Transverse colon (tissue), 4 donors: Measurements from ENCODE around the gene DAB2IP. TPM values are rescaled to one million over a fixed set of nuclear protein-coding genes. Genes with fewer than 3 reads are reported as not detected.

Source experiments
- DNase-seq: peaks from one replicate; pipeline ENCODE4 v3.0.0-alpha.2; 2019
- H3K27ac ChIP-seq, 4 donors: fragments of 200-600 bp; sonication (generic); 2 replicates each; pipeline ENCODE4 v1.5.1; 2016 to 2018; ENCODE audit warnings: inconsistent platforms in 4 of 4
- H3K27me3 ChIP-seq: fragments of 200-600 bp; sonication (generic); 2 replicates; pipeline ENCODE4 v1.5.1; 2017; ENCODE audit warnings: inconsistent platforms
- H3K36me3 ChIP-seq, 4 donors: fragments of 200-600 bp; sonication (generic); 2 replicates each; pipeline ENCODE4 v1.5.1; 2017 to 2019; ENCODE audit warnings: inconsistent platforms in 4 of 4
- H3K4me1 ChIP-seq, 4 donors: fragments of 200-600 bp; sonication (generic); 2 replicates each; pipeline ENCODE4 v1.5.1; 2017 to 2020; ENCODE audit warnings: inconsistent platforms in 4 of 4
- H3K4me3 ChIP-seq, 4 donors: fragments of 200-600 bp; sonication (generic); 1 replicate in 1 of 4; 2 replicates in 3 of 4; pipeline versions ENCODE4 v1.5.1 to v1.6.1; 2017 to 2019; ENCODE audit warnings: inconsistent platforms in 4 of 4
- H3K9me3 ChIP-seq, 2 donors: fragments of 200-600 bp; sonication (generic); 2 replicates each; pipeline ENCODE4 v1.5.1; 2017 to 2019; ENCODE audit warnings: inconsistent platforms in 2 of 2
- EP300 ChIP-seq: sonication (generic); formaldehyde crosslinking; IDR thresholded peaks from one replicate; pipeline ENCODE4 v1.6.1; 2017; ENCODE audit warnings: antibody characterized with exemption, low read depth
- POLR2A ChIP-seq: fragments of 450-650 bp; IDR thresholded peaks from one replicate; pipeline ENCODE4 v1.6.1; 2016; ENCODE audit warnings: antibody characterized with exemption, mild to moderate bottlenecking, moderate library complexity
- POLR2AphosphoS5 ChIP-seq, 3 donors: sonication (generic); formaldehyde crosslinking; IDR thresholded peaks; one replicate each; pipeline ENCODE4 v1.6.1; 2016; ENCODE audit warnings: antibody characterized with exemption in 3 of 3
- WGBS, 2 donors: methylation state at CpG; one replicate each; pipeline ENCODE4 v1.1.5; 2018; ENCODE audit warnings: low coverage in 1 of 2; 5-methylcytosine and 5-hydroxymethylcytosine counted together
- in situ Hi-C, 4 donors: fragments of 200-750 bp; cut with MboI; loops; one replicate each; pipeline versions ENCODE4 v1.15.0 to v1.15.1; 2017; ENCODE audit warnings: low sequenced_read_pairs in 3 of 4, low pct_ligation_motif_present in 1 of 4, low pct_unique_long_range_greater_than_20kb in 1 of 4
- intact Hi-C: fragments of 100-400 bp; cut with DNase I; formaldehyde crosslinking; loops from one replicate; pipeline ENCODE4 v1.15.1; 2023; ENCODE audit warnings: low total_unique reads
- total RNA-seq, 4 donors: library from RNA; depleted of rRNA; stranded (reverse); fragments of >200 nt; gene quantifications; one replicate each; pipeline ENCODE4 v1.1.0, GENCODE V29; 2016
- TF ChIP-seq, protein P1 (sequence below), 5 experiments: fragments of 200-600 bp in 3 of 5; fragments of 450-650 bp in 2 of 5; sonication (generic) in 3 of 5; IDR thresholded peaks; 1 replicate in 2 of 5; 2 replicates in 3 of 5; pipeline ENCODE4 v1.5.1; 2016 to 2017; ENCODE audit warnings: antibody characterized with exemption in 5 of 5, inconsistent platforms in 3 of 5, mild to moderate bottlenecking in 2 of 5, moderate library complexity in 1 of 5

DAB2IP gene
- total RNA-seq, 4 donors from 2014 or later = 84.2 to 159 (median 90.7) TPM

DNA sequence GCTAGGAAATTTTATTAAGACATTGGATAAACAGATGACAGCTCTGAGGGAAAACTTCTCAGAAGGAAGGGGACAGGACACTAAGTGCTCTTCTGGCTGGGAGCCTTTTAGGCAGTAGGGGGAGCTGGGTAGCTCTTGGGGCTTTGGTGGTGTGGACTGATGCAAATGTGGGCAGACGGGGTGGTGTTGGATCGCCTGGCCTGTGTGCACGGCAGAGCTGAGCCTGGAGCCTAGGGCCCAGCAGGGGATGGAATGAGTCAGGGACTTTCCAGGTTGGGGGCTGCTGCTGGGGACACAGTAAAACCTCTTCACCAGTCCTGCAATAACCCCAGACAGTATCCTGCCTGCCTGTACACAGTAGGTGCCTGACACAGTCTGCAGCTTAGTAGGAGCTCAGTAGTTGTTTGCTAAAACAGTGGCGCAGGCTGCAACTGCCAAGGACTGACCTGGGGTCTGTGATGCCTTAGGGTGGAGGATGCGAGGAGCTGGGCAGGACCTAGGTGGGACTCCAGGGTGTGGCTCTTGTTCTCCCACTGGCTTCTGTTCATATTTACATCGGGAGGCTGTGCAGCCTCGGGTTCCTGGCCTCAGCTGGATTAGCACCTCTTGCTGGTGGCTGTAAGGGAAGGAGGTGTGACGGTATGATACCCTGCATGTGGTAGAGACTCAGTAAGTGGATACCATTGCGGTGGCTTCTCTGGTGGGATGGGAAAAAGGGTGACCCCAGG lies 83.8 kb downstream of the DAB2IP start:
- H3K27ac ChIP-seq = peak overlapping the region; percentile 91 to 93 (median 92)
- H3K9me3 ChIP-seq = no peaks in the 10 kb centered on the region
- WGBS, 2 donors = 10 to 40% methylated on average over 2 to 9 of the region's 9 CpGs
- H3K36me3 ChIP-seq = no peaks in the 10 kb centered on the region
- TF ChIP-seq, protein P1, sequence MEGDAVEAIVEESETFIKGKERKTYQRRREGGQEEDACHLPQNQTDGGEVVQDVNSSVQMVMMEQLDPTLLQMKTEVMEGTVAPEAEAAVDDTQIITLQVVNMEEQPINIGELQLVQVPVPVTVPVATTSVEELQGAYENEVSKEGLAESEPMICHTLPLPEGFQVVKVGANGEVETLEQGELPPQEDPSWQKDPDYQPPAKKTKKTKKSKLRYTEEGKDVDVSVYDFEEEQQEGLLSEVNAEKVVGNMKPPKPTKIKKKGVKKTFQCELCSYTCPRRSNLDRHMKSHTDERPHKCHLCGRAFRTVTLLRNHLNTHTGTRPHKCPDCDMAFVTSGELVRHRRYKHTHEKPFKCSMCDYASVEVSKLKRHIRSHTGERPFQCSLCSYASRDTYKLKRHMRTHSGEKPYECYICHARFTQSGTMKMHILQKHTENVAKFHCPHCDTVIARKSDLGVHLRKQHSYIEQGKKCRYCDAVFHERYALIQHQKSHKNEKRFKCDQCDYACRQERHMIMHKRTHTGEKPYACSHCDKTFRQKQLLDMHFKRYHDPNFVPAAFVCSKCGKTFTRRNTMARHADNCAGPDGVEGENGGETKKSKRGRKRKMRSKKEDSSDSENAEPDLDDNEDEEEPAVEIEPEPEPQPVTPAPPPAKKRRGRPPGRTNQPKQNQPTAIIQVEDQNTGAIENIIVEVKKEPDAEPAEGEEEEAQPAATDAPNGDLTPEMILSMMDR (IDR thresholded peaks at IDR 0.05) = peak in 4 of 5 experiments; percentile 22 to 35 (median 28)
- no peak for TF ChIP-seq POLR2A
- TF ChIP-seq POLR2AphosphoS5 (IDR thresholded peaks at IDR 0.05) = no peak
- TF ChIP-seq EP300 = no peak
- peak overlapping the region in 2 of 4 donors; percentile 40 to 49 for H3K4me3 ChIP-seq
- in situ Hi-C loops (no loop called here), intact Hi-C loops (no loop called here)
- DNase-seq = peak; percentile 58
- H3K27me3 ChIP-seq = no peaks in the 10 kb centered on the region
- peaks cover 59 to 96% (median 92%) of the 10 kb centered on the region in 4 donors for H3K4me1 ChIP-seq

DNA sequence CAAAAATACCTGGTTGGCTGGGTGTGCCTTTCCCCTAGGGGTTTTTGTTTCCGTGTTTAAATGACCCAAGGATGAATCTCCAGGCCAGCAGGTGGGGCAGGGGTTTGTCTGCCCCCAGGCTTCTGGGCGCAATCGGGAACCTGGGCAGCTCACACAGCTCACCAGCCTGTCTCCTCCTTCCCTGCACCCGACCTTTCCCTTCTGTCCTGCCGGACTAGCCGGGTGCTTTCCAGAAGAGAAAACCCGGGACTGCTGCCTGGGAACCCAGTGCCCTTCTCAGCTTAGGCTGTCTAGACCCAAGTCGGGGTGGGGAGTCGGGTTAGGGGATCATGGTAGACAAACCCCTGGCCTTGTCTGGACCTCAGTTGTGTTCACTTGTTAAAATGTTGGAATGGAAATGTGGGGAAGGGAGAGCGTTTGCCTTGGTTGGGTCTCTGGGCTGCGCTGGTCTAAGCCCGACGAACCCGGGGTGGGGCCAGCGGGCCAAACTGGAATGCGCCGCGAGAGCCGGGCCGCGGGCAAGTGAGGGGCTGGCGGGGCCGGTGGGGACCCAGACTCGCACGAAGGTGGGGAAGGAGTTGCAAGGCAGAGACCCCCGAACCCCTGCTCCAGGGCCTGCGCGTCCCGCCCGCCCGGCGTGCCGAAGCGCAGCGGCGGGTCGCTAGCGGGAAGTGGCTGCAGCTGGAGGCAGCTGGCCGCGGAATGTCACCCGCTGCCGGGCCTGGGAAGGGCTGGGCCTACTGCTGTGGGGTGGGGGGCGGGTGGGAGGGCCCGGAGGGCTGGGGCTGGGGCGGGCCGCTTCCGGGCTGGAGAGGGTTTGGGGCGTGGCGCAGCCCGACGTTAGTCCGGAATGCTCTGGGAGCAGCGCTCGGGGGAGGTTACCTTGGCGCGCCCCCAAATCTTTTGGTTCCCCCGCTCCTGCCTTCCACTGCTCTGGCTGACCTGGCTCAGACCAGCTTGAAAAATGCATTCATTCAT lies 84.6 kb downstream of the DAB2IP start:
- in situ Hi-C loops (no loop called here), intact Hi-C loops (no loop called here)
- 23% methylated on average over 26 of the region's 57 CpGs; no CpG with 5 or more reads in 1 of the 2 donors for WGBS, 2 donors
- Histone ChIP-seq H3K27ac (peak overlapping the region; percentile 91 to 93 (median 92)), H3K27me3 (no peaks in the 10 kb centered on the region), H3K9me3 (no peaks in the 10 kb centered on the region), H3K36me3 (no peaks in the 10 kb centered on the region), H3K4me1 (peaks cover 65 to 94% (median 93%) of the 10 kb centered on the region in 4 donors), H3K4me3 (peak overlapping the region; percentile 33 to 49 (median 40))
- DNase-seq = peak; percentile 87
- TF ChIP-seq, protein P1 (IDR thresholded peaks at IDR 0.05) = no peak
- TF ChIP-seq POLR2A (peak; percentile 62), POLR2AphosphoS5 (IDR thresholded peaks at IDR 0.05) (peak; percentile 83 to 94 (median 92)), EP300 (no peak)

- Histone ChIP-seq H3K4me3 (peak overlapping the region; percentile 10 to 49 (median 36)), H3K4me1 (peaks cover 65 to 94% (median 93%) of the 10 kb centered on the region in 4 donors), H3K36me3 (no peaks in the 10 kb centered on the region), H3K27ac (peak overlapping the region; percentile 91 to 93 (median 92)), H3K9me3 (no peaks in the 10 kb centered on the region), H3K27me3 (no peaks in the 10 kb centered on the region)
- WGBS, 2 donors = 0 to 26% methylated on average over 3 to 13 of the region's 13 CpGs
- in situ Hi-C loops (no loop called here), intact Hi-C loops (no loop called here)
- TF ChIP-seq EP300 (no peak), POLR2AphosphoS5 (IDR thresholded peaks at IDR 0.05) (peak; percentile 55 to 91 (median 85)), POLR2A (peak; percentile 90)
- TF ChIP-seq, protein P1 (IDR thresholded peaks at IDR 0.05) = no peak
- peak; percentile 89 for DNase-seq
These were observed 85.6 kb downstream of the DAB2IP start for GRCh38 chr9:121736934-121737462.
